Right ventricle myocardium superior (tissue), 1 donor: ENCODE data around the gene ZC3HAV1L. TPM values are rescaled to one million over a fixed set of nuclear protein-coding genes. Genes with fewer than 3 reads are reported as not detected.
"Not testable (repeated sequence)": the region's sequence is repeated elsewhere in the genome, so short reads cannot be mapped to it uniquely, and the experiment has no call there.

Experiments used
- ATAC-seq: fragments of 200-7000 bp; cut with Tn5 transposase; one replicate; pipeline ENCODE4 v1.9.1; 2020; ENCODE audit warnings: mild to moderate bottlenecking; ENCODE audit not compliant: poor library complexity
- DNase-seq: peaks from one replicate; pipeline ENCODE4 v3.0.0-alpha.2; 2020
- intact Hi-C: fragments of 100-400 bp; cut with DNase I; formaldehyde crosslinking; loops from one replicate; pipeline ENCODE4 v1.11.2; 2022
- total RNA-seq: library from RNA; stranded (reverse); fragmentation: NEBNext Ultra II Directional; extraction: Animal tissue kit (Norgen Biotek cat#: 25700); gene quantifications from one replicate; pipeline ENCODE4 v1.2.1, GENCODE V29; 2021
- donor health status: DM: no; HTN: yes; CAD: no; lungs with severe emphysema.

The ZC3HAV1L gene
- total RNA-seq, 1 donor from 2014 or later: 2.9 TPM

GRCh38 chr7:138979226-138979979 lies 56.4 kb downstream of the ZC3HAV1L start:
- intact Hi-C loops: no loop called here
- no peak for DNase-seq
- ATAC-seq: no peak

GRCh38 chr7:138978541-138979184 lies 57.2 kb downstream of the ZC3HAV1L start:
- intact Hi-C loops: no loop called here
- ATAC-seq: no peak
- no peak for DNase-seq

GRCh38 chr7:138976161-138976560 lies 59.7 kb downstream of the ZC3HAV1L start:
- intact Hi-C loops, DNase-seq, ATAC-seq: not testable (repeated sequence)

Other genes starting within 250 kb of the ZC3HAV1L start
- not detected for gene TMEM213, start 238.0 kb downstream of the ZC3HAV1L start, total RNA-seq
- not detected for gene ATP6V0A4, start 237.8 kb downstream of the ZC3HAV1L start, total RNA-seq
- 2.1 TPM for gene KIAA1549, start 54.7 kb downstream of the ZC3HAV1L start, total RNA-seq
- gene ZC3HAV1, start 73.7 kb upstream of the ZC3HAV1L start, total RNA-seq: 6.5 TPM
- gene UBN2, start 195.2 kb upstream of the ZC3HAV1L start, total RNA-seq: 11.9 TPM